GM19397 (cell line): ENCODE data around the gene CEBPA.
"Not testable (repeated sequence)": the region's sequence is repeated elsewhere in the genome, so short reads cannot be mapped to it uniquely, and the experiment has no call there.

Source experiments
- ATAC-seq: cut with Tn5 transposase; IDR thresholded peaks from one replicate; pipeline ENCODE4 v1.9.1; 2021; ENCODE audit warnings: mild to moderate bottlenecking, moderate library complexity; ENCODE audit not compliant: unreplicated experiment

Gene CEBPA

DNA sequence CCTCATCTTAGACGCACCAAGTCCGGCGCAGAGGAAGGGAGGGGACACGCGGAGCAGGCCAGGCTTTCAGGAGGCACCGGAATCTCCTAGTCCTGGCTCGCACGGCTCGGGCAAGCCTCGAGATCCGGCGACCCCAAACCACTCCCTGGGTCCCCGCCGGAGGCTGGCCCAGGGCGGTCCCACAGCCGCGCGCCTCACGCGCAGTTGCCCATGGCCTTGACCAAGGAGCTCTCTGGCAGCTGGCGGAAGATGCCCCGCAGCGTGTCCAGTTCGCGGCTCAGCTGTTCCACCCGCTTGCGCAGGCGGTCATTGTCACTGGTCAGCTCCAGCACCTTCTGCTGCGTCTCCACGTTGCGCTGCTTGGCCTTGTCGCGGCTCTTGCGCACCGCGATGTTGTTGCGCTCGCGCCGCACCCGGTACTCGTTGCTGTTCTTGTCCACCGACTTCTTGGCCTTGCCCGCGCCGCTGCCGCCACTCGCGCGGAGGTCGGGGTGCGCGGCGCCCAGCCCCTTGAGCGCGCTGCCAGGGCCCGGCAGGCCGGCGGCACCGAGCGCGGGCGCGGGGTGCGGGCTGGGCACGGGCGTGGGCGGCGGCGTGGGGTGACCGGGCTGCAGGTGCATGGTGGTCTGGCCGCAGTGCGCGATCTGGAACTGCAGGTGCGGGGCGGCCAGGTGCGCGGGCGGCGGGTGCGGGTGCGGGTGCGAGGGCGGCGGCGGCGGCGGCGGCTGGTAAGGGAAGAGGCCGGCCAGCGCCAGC, 1.0 kb downstream of the CEBPA start:
- no peak for ATAC-seq

DNA sequence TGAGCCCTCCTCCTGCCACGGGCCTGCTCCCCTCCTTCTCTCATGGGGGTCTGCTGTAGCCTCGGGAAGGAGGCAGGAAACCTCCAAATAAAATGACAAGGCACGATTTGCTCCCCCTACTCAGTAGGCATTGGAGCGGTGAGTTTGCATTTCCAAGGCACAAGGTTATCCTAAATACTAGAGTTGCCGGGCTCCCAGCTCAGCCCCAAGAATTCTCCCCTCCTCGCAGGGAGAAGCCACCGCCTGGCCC, 1.5 kb downstream of the CEBPA start:
- ATAC-seq: no peak

- no peak for ATAC-seq
Measured at GRCh38 chr19:33300009-33300893, 2.1 kb downstream of the CEBPA start.

- ATAC-seq: no peak
Measured at GRCh38 chr19:33299051-33299688, 3.2 kb downstream of the CEBPA start.

- ATAC-seq: no peak
Measured at GRCh38 chr19:33298146-33298911, 4.0 kb downstream of the CEBPA start.

DNA sequence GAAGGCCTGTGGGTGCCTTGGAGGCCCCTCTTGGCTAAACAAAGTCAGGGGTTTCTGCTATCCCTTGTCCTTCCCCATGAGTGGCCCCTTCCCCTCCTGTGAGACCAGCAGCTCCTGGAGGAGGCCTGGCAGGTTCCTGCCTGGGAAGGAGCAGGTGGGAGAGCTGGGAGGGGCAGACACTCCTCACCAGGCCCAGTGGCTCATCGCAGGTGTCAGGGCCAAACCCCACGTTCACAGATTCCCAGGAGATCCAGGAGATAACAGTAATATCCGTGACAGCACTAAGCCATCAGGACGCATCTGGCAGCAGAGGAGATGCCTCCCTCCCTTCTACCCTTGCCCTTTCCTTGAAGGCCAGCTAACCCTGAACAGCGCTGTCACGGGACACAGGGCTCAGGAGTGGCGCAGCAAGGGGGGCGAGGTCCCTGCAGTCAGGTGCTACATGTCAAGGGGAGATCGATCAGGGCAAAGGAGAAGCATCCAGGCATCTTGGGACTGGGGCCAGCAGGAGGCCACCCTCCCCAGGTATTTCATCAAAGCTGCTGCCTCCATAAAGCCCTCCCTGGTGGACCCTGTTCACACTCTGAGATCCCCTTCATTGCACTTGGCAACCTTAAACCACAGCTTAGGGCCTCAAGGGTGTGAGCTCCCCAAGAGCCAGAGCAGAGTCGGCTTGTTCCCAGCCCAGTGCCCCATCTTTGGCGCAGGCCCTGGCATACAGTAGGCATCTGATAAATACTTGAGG, 4.8 kb downstream of the CEBPA start:
- no peak for ATAC-seq

GRCh38 chr19:33296488-33296971, 5.8 kb downstream of the CEBPA start:
- ATAC-seq: no peak

DNA sequence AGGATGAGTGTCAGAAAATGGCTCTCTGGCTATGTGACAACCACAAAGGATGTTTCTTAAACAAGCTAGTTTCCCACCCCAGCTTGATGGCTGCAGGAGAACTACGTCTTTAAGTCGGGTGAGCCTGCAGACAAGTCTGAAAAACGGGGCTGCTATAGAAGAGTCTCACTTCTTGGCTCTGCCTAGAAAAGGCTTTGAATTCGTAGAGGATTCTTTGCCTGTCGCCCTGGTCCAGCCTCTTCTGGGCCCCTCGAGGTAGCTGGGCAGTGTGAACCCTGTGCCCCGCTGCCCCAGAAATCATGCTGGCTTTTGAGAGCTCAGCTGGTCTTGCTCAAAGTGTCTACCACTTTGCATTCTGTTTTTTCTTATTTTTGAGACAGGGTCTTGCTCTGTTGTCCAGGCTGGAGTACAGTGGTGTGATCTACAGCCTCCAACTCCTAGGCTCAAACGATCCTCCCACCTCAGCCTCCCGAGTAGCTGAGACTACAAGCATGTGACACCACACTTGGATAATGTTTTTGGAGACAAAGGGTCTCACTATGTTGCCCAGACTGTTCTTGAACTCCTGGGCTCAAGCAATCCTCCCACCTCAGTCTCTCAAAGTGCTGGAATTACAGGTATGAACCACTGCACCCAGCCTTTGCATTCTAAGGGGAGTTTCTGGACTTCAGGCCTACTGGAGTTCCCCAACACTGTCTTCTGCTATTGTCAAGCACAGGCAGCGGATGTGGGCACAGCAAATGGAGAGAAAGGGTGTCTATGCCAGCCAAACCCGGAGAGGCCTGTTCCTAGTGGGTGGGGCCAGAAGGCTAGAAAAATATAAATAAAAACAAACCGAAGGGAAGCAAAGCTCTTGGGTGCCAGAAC, 6.5 kb downstream of the CEBPA start:
- ATAC-seq: no peak

GRCh38 chr19:33295046-33295445, 7.3 kb downstream of the CEBPA start:
- not testable (repeated sequence) for ATAC-seq

- ATAC-seq: no peak
Measured at GRCh38 chr19:33294058-33294798, 8.1 kb downstream of the CEBPA start.

DNA sequence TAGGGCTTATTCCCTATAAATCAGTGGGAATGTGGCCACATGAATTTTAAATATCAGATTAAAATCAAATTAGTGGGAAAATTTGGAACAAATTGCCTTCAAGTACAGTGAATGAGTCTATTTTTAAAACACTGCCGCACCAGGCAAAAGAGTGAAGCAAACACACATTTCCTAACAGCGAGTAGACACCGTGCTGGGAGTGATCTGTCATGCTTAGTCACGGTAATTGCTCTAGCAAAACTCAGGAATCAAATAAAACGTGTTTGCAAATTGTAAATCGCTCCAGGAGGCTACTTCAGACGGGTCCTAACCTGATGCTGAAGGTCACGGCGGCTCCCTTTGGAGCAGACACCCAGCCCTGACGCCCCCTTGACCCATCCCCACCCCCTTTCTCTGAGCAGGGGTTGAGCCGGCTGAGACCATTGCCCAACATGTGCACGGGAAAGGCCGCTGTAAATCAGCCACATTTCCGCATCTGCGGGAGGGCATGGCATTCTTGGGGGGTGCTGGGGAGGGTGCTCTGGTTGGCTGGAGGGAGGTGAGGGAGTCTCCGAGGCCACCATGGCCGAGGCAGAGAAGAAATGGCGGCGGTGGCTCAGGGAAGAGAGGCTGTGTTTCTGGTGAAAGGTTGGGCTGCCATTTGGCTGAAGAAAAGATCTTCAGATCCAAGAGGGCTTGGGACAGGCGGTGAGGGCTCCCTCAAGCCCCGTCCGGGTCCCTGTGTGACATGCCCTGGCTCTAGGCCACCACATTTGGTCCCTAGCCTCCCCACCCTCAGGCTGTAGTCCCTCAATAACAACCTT, 8.9 kb downstream of the CEBPA start:
- ATAC-seq: no peak

DNA sequence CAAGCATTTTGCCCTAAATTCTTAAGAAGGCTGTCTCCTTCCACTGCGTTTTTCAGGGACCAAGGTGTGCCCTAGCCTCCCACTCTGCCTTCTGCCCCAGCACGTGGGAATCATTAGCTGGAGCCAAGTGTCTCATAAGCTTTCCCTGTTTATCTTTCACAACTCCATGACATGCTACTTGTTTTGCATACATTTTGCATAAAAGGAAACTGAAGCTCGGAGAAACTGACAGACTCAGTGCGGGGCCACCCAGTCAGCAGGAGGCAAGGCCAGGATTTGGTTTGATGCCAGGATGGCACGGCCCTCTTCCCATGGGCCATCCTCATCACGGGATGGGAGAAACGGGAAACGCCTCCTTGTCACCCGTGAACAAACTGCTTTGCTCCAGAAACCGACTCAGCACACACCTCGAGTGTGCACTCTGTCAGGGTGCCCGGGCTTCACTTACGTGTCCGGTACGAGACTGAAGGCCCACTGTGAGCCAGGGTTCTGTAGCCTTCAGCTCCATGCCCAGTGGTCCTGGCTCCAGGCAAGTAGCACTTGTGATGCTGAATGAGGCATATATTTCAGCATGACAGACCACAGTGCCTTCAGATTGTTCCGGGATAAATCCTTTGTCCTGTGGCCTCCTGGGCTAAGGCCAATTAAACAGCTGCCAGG, 9.6 kb downstream of the CEBPA start:
- no peak for ATAC-seq

DNA sequence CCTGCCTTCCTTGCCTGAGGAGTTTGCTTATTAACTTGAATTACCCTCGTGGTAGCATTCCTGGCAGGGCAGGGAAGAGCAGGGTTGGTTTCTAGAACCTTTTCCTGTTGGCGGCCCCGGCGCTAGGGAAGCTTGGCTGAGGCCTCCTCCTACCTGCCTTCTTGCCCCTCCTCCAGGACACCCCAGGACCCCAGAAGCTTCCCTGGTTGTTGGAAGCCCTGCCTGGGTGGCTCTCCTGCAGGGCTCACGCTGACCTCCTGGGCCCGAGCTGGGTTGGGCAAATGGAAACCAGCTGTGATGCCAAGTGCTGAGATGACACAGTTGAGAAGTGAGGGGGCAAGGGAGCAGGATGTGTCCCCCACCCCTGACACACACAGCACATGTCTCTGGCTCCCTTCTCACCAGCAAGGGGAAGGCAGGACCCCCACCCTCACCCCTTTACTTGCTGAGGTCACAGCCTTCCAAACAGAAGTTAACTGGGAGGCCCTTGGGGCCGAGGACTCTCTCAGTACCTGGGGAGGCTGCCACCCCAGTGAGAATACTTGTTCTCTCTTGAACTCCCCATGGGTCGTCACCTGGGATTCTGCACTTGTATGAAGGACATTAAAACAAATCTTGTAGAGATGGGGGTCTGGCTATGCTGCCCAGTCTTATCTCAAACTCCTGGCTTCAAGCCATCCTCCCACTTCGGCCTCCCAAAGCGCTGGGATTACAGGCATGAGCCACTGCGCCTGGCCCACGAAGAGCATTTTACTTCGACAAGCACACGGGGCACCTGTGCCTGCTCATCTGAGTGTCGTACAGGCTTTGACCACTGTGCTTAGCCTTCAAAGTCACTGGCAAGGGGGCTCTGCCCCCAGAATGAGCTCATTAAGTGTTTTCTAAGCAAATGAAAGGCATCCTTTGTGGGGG, 10.5 kb downstream of the CEBPA start:
- ATAC-seq: no peak

GRCh38 chr19:33290956-33291622, 11.2 kb downstream of the CEBPA start:
- no peak for ATAC-seq

DNA sequence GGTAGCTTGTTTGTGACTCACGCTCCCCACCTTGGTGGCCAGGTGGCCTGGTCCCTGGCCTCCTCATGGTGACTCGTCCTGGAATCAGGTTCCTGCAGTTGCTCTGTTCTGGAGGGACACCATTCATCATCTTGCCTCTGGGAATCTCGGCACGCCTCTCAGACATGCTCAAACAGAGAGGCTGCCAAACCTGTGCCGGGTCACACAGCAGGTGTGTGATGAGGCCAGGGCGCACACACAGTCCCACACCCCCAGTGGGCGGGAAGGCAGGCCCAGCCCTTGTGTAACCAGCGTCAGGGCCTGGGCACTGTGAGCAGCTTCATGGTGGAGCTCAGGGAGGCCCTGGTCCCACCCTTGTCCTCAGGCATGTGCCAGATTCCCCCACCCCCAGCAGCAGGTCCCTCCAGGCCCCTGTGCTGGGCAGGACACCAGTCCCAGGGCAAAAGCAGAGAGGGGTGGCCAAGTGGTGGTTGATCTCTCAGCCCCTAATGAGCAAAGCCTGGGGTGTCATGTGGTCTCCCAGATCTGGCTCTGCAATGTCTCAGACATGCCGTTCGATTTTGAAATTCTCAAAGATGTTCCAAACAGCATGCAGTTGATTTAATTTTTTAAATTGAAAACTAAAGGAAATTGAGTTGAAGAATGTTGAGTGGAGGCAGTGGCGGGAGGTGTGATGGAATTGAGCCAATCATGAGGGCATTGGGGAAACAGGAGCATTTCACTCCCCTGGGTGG, 12.1 kb downstream of the CEBPA start:
- ATAC-seq: no peak
